Right atrium auricular region (tissue), 2 donors: ENCODE data around the gene RBM33. TPM values are rescaled to one million over a fixed set of nuclear protein-coding genes. Genes with fewer than 3 reads are reported as not detected.

Experiments
- DNase-seq: peaks from one replicate; pipeline ENCODE4 v3.0.0-alpha.2; 2019; ENCODE audit warnings: low spot score
- H3K27ac ChIP-seq, 2 donors: fragments of 200-600 bp; sonication (generic); 1 replicate in 1 of 2; 2 replicates in 1 of 2; pipeline ENCODE4 v1.5.1; 2016 to 2019
- H3K27me3 ChIP-seq, 2 donors: fragments of 200-600 bp; sonication (generic); one replicate each; pipeline versions ENCODE4 v1.5.1 to v1.6.0; 2017 to 2019
- H3K36me3 ChIP-seq: fragments of 200-600 bp; sonication (generic); one replicate; pipeline ENCODE4 v1.5.1; 2016
- H3K4me1 ChIP-seq, 2 donors: fragments of 200-600 bp; sonication (generic); one replicate each; pipeline versions ENCODE4 v1.5.1 to v1.6.0; 2017 to 2019
- H3K4me3 ChIP-seq, 2 donors: fragments of 200-600 bp; sonication (generic); 1 replicate in 1 of 2; 2 replicates in 1 of 2; pipeline ENCODE4 v1.5.1; 2017 to 2019; ENCODE audit warnings: mild to moderate bottlenecking in 1 of 2, moderate library complexity in 1 of 2
- H3K9me3 ChIP-seq, 2 donors: fragments of 200-600 bp; sonication (generic); one replicate each; pipeline ENCODE4 v1.5.1; 2019
- total RNA-seq, 2 donors: library from RNA; depleted of rRNA; stranded (reverse); fragments of >200 nt; gene quantifications; one replicate each; pipeline ENCODE4 v1.1.0, GENCODE V29; 2016
- TF ChIP-seq, protein P1 (sequence below), 2 donors: fragments of 200-600 bp; sonication (generic); IDR thresholded peaks; one replicate each; pipeline ENCODE4 v1.5.1; 2019; ENCODE audit warnings: antibody characterized with exemption in 2 of 2

Gene RBM33
- total RNA-seq, 2 donors from 2014 or later, result 15.4 to 21.0 TPM

GRCh38 chr7:155709453-155709852 is 65.0 kb downstream of the RBM33 start:
- Histone ChIP-seq H3K27ac (no peak overlapping the region), H3K36me3 (peaks cover 49% of the 10 kb centered on the region), H3K9me3 (no peaks in the 10 kb centered on the region), H3K4me1 (no peaks in the 10 kb centered on the region), H3K4me3 (no peak overlapping the region), H3K27me3 (no peaks in the 10 kb centered on the region)
- TF ChIP-seq, protein P1, sequence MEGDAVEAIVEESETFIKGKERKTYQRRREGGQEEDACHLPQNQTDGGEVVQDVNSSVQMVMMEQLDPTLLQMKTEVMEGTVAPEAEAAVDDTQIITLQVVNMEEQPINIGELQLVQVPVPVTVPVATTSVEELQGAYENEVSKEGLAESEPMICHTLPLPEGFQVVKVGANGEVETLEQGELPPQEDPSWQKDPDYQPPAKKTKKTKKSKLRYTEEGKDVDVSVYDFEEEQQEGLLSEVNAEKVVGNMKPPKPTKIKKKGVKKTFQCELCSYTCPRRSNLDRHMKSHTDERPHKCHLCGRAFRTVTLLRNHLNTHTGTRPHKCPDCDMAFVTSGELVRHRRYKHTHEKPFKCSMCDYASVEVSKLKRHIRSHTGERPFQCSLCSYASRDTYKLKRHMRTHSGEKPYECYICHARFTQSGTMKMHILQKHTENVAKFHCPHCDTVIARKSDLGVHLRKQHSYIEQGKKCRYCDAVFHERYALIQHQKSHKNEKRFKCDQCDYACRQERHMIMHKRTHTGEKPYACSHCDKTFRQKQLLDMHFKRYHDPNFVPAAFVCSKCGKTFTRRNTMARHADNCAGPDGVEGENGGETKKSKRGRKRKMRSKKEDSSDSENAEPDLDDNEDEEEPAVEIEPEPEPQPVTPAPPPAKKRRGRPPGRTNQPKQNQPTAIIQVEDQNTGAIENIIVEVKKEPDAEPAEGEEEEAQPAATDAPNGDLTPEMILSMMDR (IDR thresholded peaks at IDR 0.05), result no peak
- DNase-seq, result no peak

- TF ChIP-seq, protein P1 (IDR thresholded peaks at IDR 0.05), result no peak
- no peaks in the 10 kb centered on the region for H3K9me3 ChIP-seq
- no peak overlapping the region for H3K27ac ChIP-seq
- peaks cover 49% of the 10 kb centered on the region for H3K36me3 ChIP-seq
- H3K4me1 ChIP-seq, result no peaks in the 10 kb centered on the region
- no peak for DNase-seq
- H3K4me3 ChIP-seq, result no peak overlapping the region
- H3K27me3 ChIP-seq, result no peaks in the 10 kb centered on the region
Measured at GRCh38 chr7:155710031-155710430, 65.6 kb downstream of the RBM33 start.

DNA sequence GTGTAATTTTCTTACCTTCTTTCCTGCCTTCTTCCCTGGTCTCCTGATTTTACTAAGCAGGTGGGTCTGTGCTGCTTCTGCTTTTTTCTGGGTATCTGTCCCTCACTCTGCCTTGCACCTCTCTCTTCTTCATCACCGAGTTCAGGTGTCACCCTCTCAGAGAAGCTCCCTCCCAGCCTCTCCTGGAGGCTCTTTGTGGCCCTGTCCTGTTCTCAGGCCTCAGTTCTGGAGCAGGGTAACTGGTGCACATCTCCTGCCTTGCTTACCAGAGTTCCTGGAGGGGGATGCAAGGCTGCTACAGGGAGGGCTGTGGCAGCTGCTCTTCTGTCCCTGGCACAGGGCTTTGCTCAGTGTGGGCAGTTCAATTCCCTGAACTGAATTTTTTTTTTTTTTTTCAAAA is 66.1 kb downstream of the RBM33 start:
- no peak overlapping the region for H3K27ac ChIP-seq
- H3K36me3 ChIP-seq, result peaks cover 49% of the 10 kb centered on the region
- H3K9me3 ChIP-seq, result no peaks in the 10 kb centered on the region
- H3K4me3 ChIP-seq, result no peak overlapping the region
- DNase-seq, result no peak
- TF ChIP-seq, protein P1 (IDR thresholded peaks at IDR 0.05), result no peak
- H3K4me1 ChIP-seq, result peaks cover 0 to 4% of the 10 kb centered on the region in 2 donors
- H3K27me3 ChIP-seq, result no peaks in the 10 kb centered on the region

- no peaks in the 10 kb centered on the region for H3K27me3 ChIP-seq
- peaks cover 49% of the 10 kb centered on the region for H3K36me3 ChIP-seq
- H3K9me3 ChIP-seq, result no peaks in the 10 kb centered on the region
- DNase-seq, result no peak
- peaks cover 0 to 6% of the 10 kb centered on the region in 2 donors for H3K4me1 ChIP-seq
- no peak overlapping the region for H3K4me3 ChIP-seq
- H3K27ac ChIP-seq, result no peak overlapping the region
- TF ChIP-seq, protein P1 (IDR thresholded peaks at IDR 0.05), result no peak
Measured at GRCh38 chr7:155711081-155711480, 66.6 kb downstream of the RBM33 start.

DNA sequence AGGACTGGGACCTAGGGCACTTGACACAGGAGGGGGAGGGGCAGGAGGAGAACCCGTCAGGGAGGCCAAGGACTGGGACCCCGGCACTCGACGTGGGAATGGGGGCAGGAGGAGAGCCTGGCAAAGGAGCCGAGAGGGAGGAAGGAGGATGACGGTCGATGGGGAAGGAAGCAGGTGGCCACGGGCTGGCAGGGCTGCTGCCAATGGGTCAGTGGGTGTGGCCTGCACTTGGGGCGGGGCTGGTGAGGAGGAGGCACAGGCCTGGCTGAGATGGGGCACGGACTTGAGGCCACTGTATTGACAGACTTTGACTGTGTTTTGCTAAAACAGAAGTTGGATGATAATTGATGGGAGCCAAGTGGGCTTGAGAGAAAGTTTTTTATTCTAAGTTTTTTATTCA is 68.9 kb downstream of the RBM33 start:
- peaks cover 39% of the 10 kb centered on the region for H3K36me3 ChIP-seq
- no peaks in the 10 kb centered on the region for H3K9me3 ChIP-seq
- H3K4me1 ChIP-seq, result peaks cover 0 to 6% of the 10 kb centered on the region in 2 donors
- no peak for DNase-seq
- no peak overlapping the region for H3K4me3 ChIP-seq
- H3K27ac ChIP-seq, result no peak overlapping the region
- TF ChIP-seq, protein P1 (IDR thresholded peaks at IDR 0.05), result no peak
- no peaks in the 10 kb centered on the region for H3K27me3 ChIP-seq

- H3K36me3 ChIP-seq, result peaks cover 30% of the 10 kb centered on the region
- H3K27ac ChIP-seq, result no peak overlapping the region
- H3K4me3 ChIP-seq, result no peak overlapping the region
- no peaks in the 10 kb centered on the region for H3K9me3 ChIP-seq
- DNase-seq, result no peak
- TF ChIP-seq, protein P1 (IDR thresholded peaks at IDR 0.05), result no peak
- H3K4me1 ChIP-seq, result peaks cover 0 to 6% of the 10 kb centered on the region in 2 donors
- no peaks in the 10 kb centered on the region for H3K27me3 ChIP-seq
Measured at GRCh38 chr7:155714702-155715101, 70.2 kb downstream of the RBM33 start.
